Activated CD8-positive, alpha-beta T cell treated with anti-CD3 and anti-CD28 coated beads for 36 hours (primary cell): Measurements from ENCODE around the gene ALPP. TPM values are rescaled to one million over a fixed set of nuclear protein-coding genes. Genes with fewer than 3 reads are reported as not detected.
"Not testable (repeated sequence)": the region's sequence is repeated elsewhere in the genome, so short reads cannot be mapped to it uniquely, and the experiment has no call there.

Experiments used
- ATAC-seq: fragments of 200-7000 bp; cut with Tn5 transposase; one replicate; pipeline ENCODE4 v1.10.0; 2021; ENCODE audit warnings: mild to moderate bottlenecking, moderate library complexity
- CTCF ChIA-PET: fragments of 350-600 bp; sonication (Branson Sonifier 250); formaldehyde crosslinking; loops from one replicate; lab custom pipeline; 2021; ENCODE audit warnings: antibody characterized with exemption; lab: Charles Lee
- POLR2A ChIA-PET: fragments of 350-600 bp; sonication (Branson Sonifier 250); formaldehyde crosslinking; loops from one replicate; lab custom pipeline; 2021; ENCODE audit warnings: antibody characterized with exemption; lab: Charles Lee
- DNase-seq: peaks from one replicate; pipeline ENCODE4 v3.0.0-alpha.2; 2020
- H3K27ac Mint-ChIP-seq: one replicate; pipeline ENCODE4 v1.8.0; 2021; ENCODE audit warnings: mild to moderate bottlenecking, mixed read lengths
- H3K27me3 Mint-ChIP-seq: one replicate; pipeline ENCODE4 v1.8.0; 2021; ENCODE audit warnings: mixed read lengths
- H3K36me3 Mint-ChIP-seq: one replicate; pipeline ENCODE4 v1.8.0; 2021; ENCODE audit warnings: low read depth, mixed read lengths
- H3K4me1 Mint-ChIP-seq: one replicate; pipeline ENCODE4 v1.8.0; 2021; ENCODE audit warnings: low read depth, mixed read lengths
- H3K4me3 Mint-ChIP-seq: one replicate; pipeline ENCODE4 v1.8.0; 2021; ENCODE audit warnings: mild to moderate bottlenecking, moderate library complexity, mixed read lengths
- H3K9me3 Mint-ChIP-seq: one replicate; pipeline ENCODE4 v1.8.0; 2021; ENCODE audit warnings: mixed read lengths
- CTCF ChIP-seq: fragments of 200-600 bp; IDR thresholded peaks from one replicate; pipeline ENCODE4 v1.8.0; 2022; ENCODE audit warnings: antibody characterized with exemption, mild to moderate bottlenecking
- intact Hi-C: fragments of 100-400 bp; cut with micrococcal nuclease; formaldehyde crosslinking; loops from one replicate; pipeline ENCODE4 v1.10.0; 2022
- total RNA-seq, 2 experiments: library from RNA; stranded (reverse); gene quantifications; one replicate each; pipeline ENCODE4 v1.2.3, GENCODE V29; 2021

The ALPP gene
- total RNA-seq, 2 experiments from 2014 or later = not detected

GRCh38 chr2:232421189-232421785 is 42.7 kb downstream of the ALPP start:
- Mint-ChIP-seq H3K27me3 (peaks cover 40% of the 10 kb centered on the region), H3K4me1 (peaks cover 5% of the 10 kb centered on the region), H3K9me3 (peaks cover 3% of the 10 kb centered on the region), H3K36me3 (no peaks in the 10 kb centered on the region), H3K4me3 (no peak overlapping the region), H3K27ac (no peak overlapping the region)
- ATAC-seq (no peak), DNase-seq (no peak)
- POLR2A ChIA-PET = no interaction called here
- CTCF ChIA-PET = interaction anchor here (0.9 kb wide), 2 partner anchors 9 to 18 kb away, joined by 3 read pairs; no protein-coding TSS in a partner anchor
- no peak for TF ChIP-seq CTCF
- intact Hi-C loops = no loop called here

- H3K27me3 Mint-ChIP-seq = peaks cover 40% of the 10 kb centered on the region
- ChIA-PET POLR2A (no interaction called here), CTCF (interaction anchor here (0.9 kb wide), 1 partner anchor 17 kb away, joined by 3 read pairs; no protein-coding TSS in a partner anchor)
- DNase-seq = no peak
- H3K9me3 Mint-ChIP-seq = peaks cover 3% of the 10 kb centered on the region
- TF ChIP-seq CTCF = no peak
- intact Hi-C loops = no loop called here
- no peak overlapping the region for H3K4me3 Mint-ChIP-seq
- ATAC-seq = no peak
- H3K36me3 Mint-ChIP-seq = no peaks in the 10 kb centered on the region
- H3K27ac Mint-ChIP-seq = no peak overlapping the region
- H3K4me1 Mint-ChIP-seq = peaks cover 5% of the 10 kb centered on the region
These were observed 43.5 kb downstream of the ALPP start for GRCh38 chr2:232422051-232422450.

- H3K27ac Mint-ChIP-seq = not testable (repeated sequence)
These were observed 44.4 kb downstream of the ALPP start for GRCh38 chr2:232422996-232423395.

GRCh38 chr2:232423407-232423806 is 44.9 kb downstream of the ALPP start:
- peaks cover 33% of the 10 kb centered on the region for H3K27me3 Mint-ChIP-seq
- POLR2A ChIA-PET, CTCF ChIA-PET, H3K4me3 Mint-ChIP-seq, H3K4me1 Mint-ChIP-seq, DNase-seq, intact Hi-C loops, H3K27ac Mint-ChIP-seq, H3K9me3 Mint-ChIP-seq, H3K36me3 Mint-ChIP-seq, ATAC-seq: not testable (repeated sequence)

More at GRCh38 chr2:232422996-232423395, 44.4 kb downstream of the ALPP start:
- intact Hi-C loops, H3K4me3 Mint-ChIP-seq, H3K36me3 Mint-ChIP-seq, POLR2A ChIA-PET, H3K4me1 Mint-ChIP-seq, H3K9me3 Mint-ChIP-seq, DNase-seq, ATAC-seq, CTCF ChIA-PET: not testable (repeated sequence)
- peaks cover 37% of the 10 kb centered on the region for H3K27me3 Mint-ChIP-seq

- DNase-seq (no peak), ATAC-seq (no peak)
- H3K27me3 Mint-ChIP-seq = no peaks in the 10 kb centered on the region
- H3K9me3 Mint-ChIP-seq = no peaks in the 10 kb centered on the region
- no peak overlapping the region for H3K27ac Mint-ChIP-seq
- H3K36me3 Mint-ChIP-seq = no peaks in the 10 kb centered on the region
- no peak for TF ChIP-seq CTCF
- ChIA-PET POLR2A (interaction anchor here (1.0 kb wide), 1 partner anchor 119 kb away, joined by 3 read pairs; the partner anchor contains the start of genes EIF4E2 and TIGD1), CTCF (interaction anchor here (0.7 kb wide), 1 partner anchor 13 kb away, joined by 3 read pairs; no protein-coding TSS in a partner anchor)
- no peaks in the 10 kb centered on the region for H3K4me1 Mint-ChIP-seq
- no peak overlapping the region for H3K4me3 Mint-ChIP-seq
- intact Hi-C loops = no loop called here
These were observed 53.4 kb downstream of the ALPP start for GRCh38 chr2:232431705-232432590.

Other genes with a start within 250 kb of the ALPP start
- gene ALPG, start 28.1 kb downstream of the ALPP start, total RNA-seq = not detected
- not detected for gene ALPI, start 77.4 kb downstream of the ALPP start, total RNA-seq
- gene ECEL1, start 109.1 kb downstream of the ALPP start, total RNA-seq = under 1 TPM; 0.56 to 0.72 TPM
- gene PRSS56, start 141.6 kb downstream of the ALPP start, total RNA-seq = not detected
- gene CHRND, start 147.4 kb downstream of the ALPP start, total RNA-seq = not detected
- not detected for gene CHRNG, start 160.9 kb downstream of the ALPP start, total RNA-seq
- 1 to 10 TPM; 8.3 to 8.7 TPM for gene TIGD1, start 171.8 kb downstream of the ALPP start, total RNA-seq
- gene EIF4E2, start 171.9 kb downstream of the ALPP start, total RNA-seq = 10 to 100 TPM; 49.2 to 50.4 TPM